ENCODE results near the gene PCP4.

PCP4 gene

GRCh38 chr21:39927304-39927886 lies 60.2 kb downstream of the PCP4 start:
- DNase-seq: no peak

GRCh38 chr21:39932335-39932734 lies 65.1 kb downstream of the PCP4 start:
- DNase-seq: no peak

- no peak for DNase-seq
These were observed 67.7 kb downstream of the PCP4 start for GRCh38 chr21:39934895-39935294.

GRCh38 chr21:39935716-39936115 lies 68.5 kb downstream of the PCP4 start:
- no peak for DNase-seq

GRCh38 chr21:39938086-39938625 lies 70.9 kb downstream of the PCP4 start:
- DNase-seq: no peak

- DNase-seq: no peak
These were observed 79.0 kb downstream of the PCP4 start for GRCh38 chr21:39946199-39946598.

- DNase-seq: no peak
These were observed 79.8 kb downstream of the PCP4 start for GRCh38 chr21:39947031-39947430.

GRCh38 chr21:39951183-39952101 lies 84.2 kb downstream of the PCP4 start:
- no peak for DNase-seq

- no peak for DNase-seq
These were observed 85.0 kb downstream of the PCP4 start for GRCh38 chr21:39952265-39952664.

- DNase-seq: no peak
These were observed 87.3 kb downstream of the PCP4 start for GRCh38 chr21:39954570-39954969.

GRCh38 chr21:39955326-39955725 lies 88.1 kb downstream of the PCP4 start:
- DNase-seq: no peak

- DNase-seq: no peak
These were observed 89.3 kb downstream of the PCP4 start for GRCh38 chr21:39956586-39956985.

GRCh38 chr21:39958731-39959130 lies 91.5 kb downstream of the PCP4 start:
- no peak for DNase-seq

- no peak for DNase-seq
These were observed 94.0 kb downstream of the PCP4 start for GRCh38 chr21:39961251-39961650.

- no peak for DNase-seq
These were observed 97.8 kb downstream of the PCP4 start for GRCh38 chr21:39965026-39965425.

GRCh38 chr21:39966786-39967185 lies 99.5 kb downstream of the PCP4 start:
- no peak for DNase-seq

GRCh38 chr21:39968010-39968409 lies 100.8 kb downstream of the PCP4 start:
- no peak for DNase-seq

GRCh38 chr21:39969691-39970364 lies 102.6 kb downstream of the PCP4 start:
- DNase-seq: no peak

- DNase-seq: no peak
These were observed 104.7 kb downstream of the PCP4 start for GRCh38 chr21:39971956-39972355.

GRCh38 chr21:39972471-39972870 lies 105.2 kb downstream of the PCP4 start:
- no peak for DNase-seq

GRCh38 chr21:39972976-39973770 lies 105.9 kb downstream of the PCP4 start:
- no peak for DNase-seq

- DNase-seq: no peak
These were observed 109.6 kb downstream of the PCP4 start for GRCh38 chr21:39976800-39977199.
